Endothelial cell of umbilical vein (primary cell): ENCODE results near the gene UBE2E1. TPM values are rescaled to one million over a fixed set of nuclear protein-coding genes. Genes with fewer than 3 reads are reported as not detected.

Experiments used
- BruUV-seq: library from RNA; stranded (reverse); fragments of 400-500 nt; replicated peaks from 2 replicates; lab custom pipeline; 2021; lab: Mats Ljungman, UMichigan
- CTCF ChIA-PET: fragments of 300-600, 350-600 bp; sonication (Branson Sonifier 250); formaldehyde crosslinking; loops from one replicate; lab custom pipeline; 2021; ENCODE audit warnings: antibody characterized with exemption, inconsistent platforms; lab: Charles Lee
- POLR2A ChIA-PET: fragments of 300-600, 350-600 bp; sonication (Branson Sonifier 250); formaldehyde crosslinking; loops from one replicate; lab custom pipeline; 2021; ENCODE audit warnings: antibody characterized with exemption, inconsistent platforms; lab: Charles Lee
- DNase-seq: peaks from one replicate; pipeline ENCODE4 v3.0.0-alpha.2; 2011; ENCODE audit warnings: low read depth, low spot score
- FAIRE-seq: peaks from 2 replicates; lab custom pipeline; 2011; peaks lifted over from hg19 to GRCh38; lab: Jason Lieb, UNC
- H2AFZ ChIP-seq: 2 replicates; pipeline ENCODE4 v1.6.0; 2012; ENCODE audit warnings: low read depth, low read length, control low read depth, inconsistent platforms
- H3K27ac ChIP-seq: 2 replicates; pipeline ENCODE4 v1.5.1; 2011; ENCODE audit warnings: low read depth, mild to moderate bottlenecking, control low read depth, low read length, moderate library complexity; ENCODE audit not compliant: insufficient read depth
- H3K27me3 ChIP-seq, 2 experiments: 2 replicates each; pipeline versions ENCODE4 v1.6.0 to v1.6.1; 2011; ENCODE audit warnings: low read length in 2 of 2, mixed read lengths in 1 of 2; ENCODE audit not compliant: control insufficient read depth in 2 of 2, insufficient read depth in 2 of 2
- H3K36me3 ChIP-seq, 2 experiments: 2 replicates in 1 of 2; 3 replicates in 1 of 2; pipeline ENCODE4 v1.5.1; 2011; ENCODE audit warnings: low read length in 2 of 2, mild to moderate bottlenecking in 1 of 2, moderate library complexity in 1 of 2; ENCODE audit not compliant: control insufficient read depth in 2 of 2, insufficient read depth in 2 of 2; ENCODE audit errors: extremely low read depth in 1 of 2
- H3K4me1 ChIP-seq: 3 replicates; pipeline ENCODE4 v1.5.1; 2011; ENCODE audit warnings: mild to moderate bottlenecking, low read length; ENCODE audit not compliant: control insufficient read depth, insufficient read depth; ENCODE audit errors: extremely low read depth
- H3K4me2 ChIP-seq: 2 replicates; pipeline ENCODE4 v1.6.1; 2011; ENCODE audit warnings: low read length, control low read depth, mixed read lengths; ENCODE audit not compliant: insufficient read depth
- H3K4me3 ChIP-seq, 3 experiments: fragments of 200-600 bp in 1 of 3; sonication (generic), shearing (Covaris generic) in 1 of 3; replicated peaks in 1 of 3; 2 replicates each; pipeline ENCODE4 v1.5.1; 2011 to 2016; ENCODE audit warnings: control low read depth in 3 of 3, low read length in 3 of 3, mild to moderate bottlenecking in 2 of 3, inconsistent platforms in 1 of 3, low read depth in 1 of 3, moderate library complexity in 1 of 3; ENCODE audit not compliant: insufficient read depth in 1 of 3
- H3K79me2 ChIP-seq: 2 replicates; pipeline ENCODE4 v1.6.0; 2012; ENCODE audit warnings: low read length, inconsistent platforms; ENCODE audit not compliant: control insufficient read depth, insufficient read depth
- H3K9ac ChIP-seq: replicated peaks from 2 replicates; pipeline ENCODE3; 2011; ENCODE audit warnings: low read length, control low read depth; ENCODE audit not compliant: insufficient read depth; ENCODE audit errors: extremely low read depth
- H3K9me1 ChIP-seq: replicated peaks from 3 replicates; pipeline ENCODE4 v1.6.0; 2011; ENCODE audit warnings: mild to moderate bottlenecking, low read length; ENCODE audit not compliant: control insufficient read depth, insufficient read depth; ENCODE audit errors: extremely low read depth
- H3K9me3 ChIP-seq: replicated peaks from 2 replicates; pipeline ENCODE4 v1.5.1; 2012; ENCODE audit warnings: low read length, inconsistent platforms; ENCODE audit not compliant: control insufficient read depth, insufficient read depth
- H4K20me1 ChIP-seq: replicated peaks from 2 replicates; pipeline ENCODE3; 2011; ENCODE audit warnings: mild to moderate bottlenecking, low read length; ENCODE audit not compliant: control insufficient read depth, insufficient read depth; ENCODE audit errors: extremely low read depth
- CTCF ChIP-seq, 2 donors: IDR thresholded peaks; 1 replicate in 1 of 2; 2 replicates in 1 of 2; pipeline ENCODE4 v1.5.1; 2011; ENCODE audit warnings: low read length in 2 of 2, mild to moderate bottlenecking in 2 of 2, moderate library complexity in 2 of 2, control low read depth in 1 of 2, inconsistent platforms in 1 of 2, low read depth in 1 of 2; ENCODE audit not compliant: insufficient read depth in 1 of 2; ENCODE audit errors: extremely low read depth in 1 of 2
- EZH2 ChIP-seq: IDR thresholded peaks from 2 replicates; pipeline ENCODE4 v1.6.1; 2012; ENCODE audit warnings: borderline replicate concordance, low read depth, mild to moderate bottlenecking, moderate library complexity, low read length, inconsistent platforms; ENCODE audit not compliant: severe bottlenecking
- FOS ChIP-seq: IDR thresholded peaks from 2 replicates; pipeline ENCODE4 v1.6.1; 2011; ENCODE audit warnings: mild to moderate bottlenecking, low read length, moderate library complexity, borderline replicate concordance; ENCODE audit not compliant: insufficient read depth
- GATA2 ChIP-seq: IDR thresholded peaks from 2 replicates; pipeline ENCODE4 v1.7.0; 2011; ENCODE audit warnings: low read depth, mild to moderate bottlenecking, moderate library complexity, mixed read lengths, low read length; ENCODE audit not compliant: insufficient read length, insufficient read depth
- JUN ChIP-seq: IDR thresholded peaks from 2 replicates; pipeline ENCODE4 v1.6.1; 2011; ENCODE audit warnings: borderline replicate concordance, low read depth; ENCODE audit not compliant: insufficient read length, insufficient read depth
- MYC ChIP-seq: IDR thresholded peaks from one replicate; pipeline ENCODE4 v1.6.1; 2011; ENCODE audit warnings: mild to moderate bottlenecking, low read depth, low read length
- POLR2A ChIP-seq: IDR thresholded peaks from 2 replicates; pipeline ENCODE4 v1.6.1; 2012; ENCODE audit warnings: low read depth, mild to moderate bottlenecking, control low read depth, low read length
- POLR2AphosphoS5 ChIP-seq: IDR thresholded peaks from 2 replicates; pipeline ENCODE4 v1.6.1; 2012; ENCODE audit warnings: low read depth, mild to moderate bottlenecking, control low read depth, low read length, moderate library complexity; ENCODE audit not compliant: insufficient read depth
- dilution Hi-C: fragments of 300-500 bp; cut with MboI; formaldehyde crosslinking; loops from one replicate; pipeline ENCODE4 v1.15.0; 2019; ENCODE audit warnings: low sequenced_read_pairs; ENCODE audit not compliant: extremely low pct_ligation_motif_present
- intact Hi-C: fragments of 100-400 bp; cut with micrococcal nuclease; formaldehyde crosslinking; loops from one replicate; pipeline ENCODE4 v1.10.0; 2022
- polyA plus RNA-seq, 4 experiments: library from polyadenylated mRNA; depleted of rRNA in 3 of 4; stranded (reverse) in 3 of 4; unstranded in 1 of 4; fragments of >200 nt; gene quantifications; 2 replicates each; pipeline versions ENCODE4 v1.2.1 to v1.2.3, GENCODE V29; 2011 to 2012; ENCODE audit warnings: missing spikeins in 1 of 4
- total RNA-seq: library from RNA; stranded (reverse); gene quantifications from 2 replicates; pipeline ENCODE4 v1.2.3, GENCODE V29; 2021
- TF ChIP-seq, protein P1 (sequence below): IDR thresholded peaks from 2 replicates; pipeline ENCODE4 v1.6.1; 2011; ENCODE audit not compliant: insufficient read depth, insufficient read length

UBE2E1 gene
- total and polyA plus RNA-seq, 2 donors (not counting 3 experiments of a cell fraction or from before 2014, with no cell fraction given): 72.7 to 114 TPM

DNA sequence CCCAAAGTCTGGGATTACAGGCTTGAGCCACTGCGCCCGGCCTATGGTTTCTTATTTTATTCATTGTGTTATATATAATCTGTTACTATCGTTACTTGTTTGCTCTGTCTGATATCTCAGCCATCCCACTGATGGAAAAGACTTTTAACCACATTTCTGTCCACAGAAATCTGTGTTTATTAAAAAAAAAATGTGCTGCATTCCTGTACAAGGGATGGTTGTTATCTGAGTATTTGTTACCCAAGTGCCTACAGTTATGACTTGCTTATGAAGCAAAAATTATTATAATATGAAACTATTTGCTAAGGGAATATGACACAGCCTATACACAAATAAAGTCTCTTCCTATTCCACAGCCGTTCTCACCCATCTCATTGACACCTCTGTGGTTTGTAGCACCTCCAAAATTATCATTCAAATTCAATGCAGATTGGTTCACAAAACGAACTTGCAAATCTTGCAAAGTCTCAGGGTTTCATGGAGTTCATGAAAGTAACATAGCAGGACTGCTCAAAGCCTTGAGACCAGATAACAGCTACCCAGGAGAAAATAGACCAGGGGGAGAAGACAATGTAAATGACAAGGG lies 47.4 kb upstream of the UBE2E1 start:
- H3K9me3 ChIP-seq: no peaks in the 10 kb centered on the region
- no peak overlapping the region for H2AFZ ChIP-seq
- no peaks in the 10 kb centered on the region for H3K9me1 ChIP-seq
- no peaks in the 10 kb centered on the region for H4K20me1 ChIP-seq
- no peak overlapping the region for H3K9ac ChIP-seq
- H3K4me2 ChIP-seq: no peak overlapping the region
- no TSS peak for BruUV-seq
- TF ChIP-seq POLR2A: no peak
- TF ChIP-seq CTCF (IDR thresholded peaks at IDR 0.05; ENCODE audit: extremely low read depth in 1 of 2, insufficient read depth in 1 of 2, low read depth in 1 of 2, low read length in 2 of 2): no peak
- TF ChIP-seq POLR2AphosphoS5: no peak
- TF ChIP-seq GATA2: no peak
- no peak for TF ChIP-seq FOS
- TF ChIP-seq, protein P1, sequence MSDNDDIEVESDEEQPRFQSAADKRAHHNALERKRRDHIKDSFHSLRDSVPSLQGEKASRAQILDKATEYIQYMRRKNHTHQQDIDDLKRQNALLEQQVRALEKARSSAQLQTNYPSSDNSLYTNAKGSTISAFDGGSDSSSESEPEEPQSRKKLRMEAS: no peak
- no peak for TF ChIP-seq JUN
- TF ChIP-seq MYC: no peak
- TF ChIP-seq EZH2: no peak
- H3K27ac ChIP-seq: no peak overlapping the region
- CTCF ChIA-PET: interaction anchor here (0.8 to 1.0 kb wide), 2 partner anchors 22 to 109 kb away, joined by 3 to 4 read pairs; no protein-coding TSS in a partner anchor
- H3K4me1 ChIP-seq: no peaks in the 10 kb centered on the region
- no peak for DNase-seq
- POLR2A ChIA-PET: no interaction called here
- no peaks in the 10 kb centered on the region for H3K27me3 ChIP-seq
- H3K36me3 ChIP-seq: no peaks in the 10 kb centered on the region
- no peaks in the 10 kb centered on the region for H3K79me2 ChIP-seq
- dilution Hi-C loops (no loop called here), intact Hi-C loops (no loop called here)
- no peak overlapping the region for H3K4me3 ChIP-seq
- FAIRE-seq: peak; percentile 47
